Mesenchymal stem cell (in vitro differentiated cells and primary cell): ENCODE results near the gene TMEM59L.

Source experiments
- DNase-seq: peaks from one replicate; pipeline ENCODE4 v3.0.0-alpha.2; 2013
- H2AFZ ChIP-seq: one replicate; pipeline ENCODE4 v1.6.1; 2013; ENCODE audit warnings: low read depth, mild to moderate bottlenecking, control low read depth, inconsistent platforms, low read length, moderate library complexity
- H2AK5ac ChIP-seq: 2 replicates; pipeline ENCODE4 v1.6.1; 2013; ENCODE audit warnings: low read length, moderate library complexity, mild to moderate bottlenecking, inconsistent platforms; ENCODE audit not compliant: severe bottlenecking
- H2BK120ac ChIP-seq: one replicate; pipeline ENCODE4 v1.6.1; 2013; ENCODE audit warnings: low read depth, mild to moderate bottlenecking, inconsistent platforms, low read length, moderate library complexity
- H2BK12ac ChIP-seq, 2 experiments: one replicate each; pipeline ENCODE4 v1.6.1; 2013; ENCODE audit warnings: inconsistent platforms in 2 of 2, low read length in 2 of 2, mild to moderate bottlenecking in 2 of 2, moderate library complexity in 2 of 2, control low read depth in 1 of 2
- H2BK15ac ChIP-seq: one replicate; pipeline ENCODE4 v1.6.1; 2013; ENCODE audit warnings: mild to moderate bottlenecking, low read depth, inconsistent platforms; ENCODE audit not compliant: poor library complexity, severe bottlenecking
- H2BK5ac ChIP-seq: 2 replicates; pipeline ENCODE4 v1.6.1; 2013; ENCODE audit warnings: low read depth, mild to moderate bottlenecking, low read length, control low read depth, inconsistent platforms; ENCODE audit not compliant: poor library complexity, severe bottlenecking
- H3K14ac ChIP-seq, 2 experiments: one replicate each; pipeline ENCODE4 v1.6.1; 2013; ENCODE audit warnings: inconsistent platforms in 2 of 2, low read length in 2 of 2, control low read depth in 1 of 2, mild to moderate bottlenecking in 1 of 2, moderate library complexity in 1 of 2
- H3K18ac ChIP-seq, 2 experiments: one replicate each; pipeline ENCODE4 v1.6.1; 2013; ENCODE audit warnings: inconsistent platforms in 2 of 2, low read length in 2 of 2, control low read depth in 1 of 2, low read depth in 1 of 2, mild to moderate bottlenecking in 1 of 2
- H3K23ac ChIP-seq, 2 experiments: one replicate each; pipeline ENCODE4 v1.6.1; 2013; ENCODE audit warnings: inconsistent platforms in 2 of 2, low read length in 2 of 2, mild to moderate bottlenecking in 2 of 2, moderate library complexity in 2 of 2, control low read depth in 1 of 2
- H3K27ac ChIP-seq: 2 replicates; pipeline ENCODE4 v1.5.1; 2013; ENCODE audit warnings: mild to moderate bottlenecking, moderate library complexity, low read length, control low read depth, inconsistent platforms; ENCODE audit not compliant: poor library complexity, severe bottlenecking
- H3K27me3 ChIP-seq, 2 experiments: 2 replicates each; pipeline versions ENCODE4 v1.6.1 to v1.7.0; 2013; ENCODE audit warnings: low read length in 2 of 2, mild to moderate bottlenecking in 2 of 2, moderate library complexity in 2 of 2, control low read depth in 1 of 2, inconsistent platforms in 1 of 2; ENCODE audit not compliant: control insufficient read depth in 1 of 2, insufficient read depth in 1 of 2
- H3K36me3 ChIP-seq, 2 experiments: 2 replicates each; pipeline versions ENCODE4 v1.6.1 to v1.7.0; 2013; ENCODE audit warnings: low read length in 2 of 2, control low read depth in 1 of 2, inconsistent platforms in 1 of 2, low read depth in 1 of 2, mild to moderate bottlenecking in 1 of 2; ENCODE audit not compliant: insufficient read depth in 2 of 2, control insufficient read depth in 1 of 2
- H3K4ac ChIP-seq, 2 experiments: one replicate each; pipeline ENCODE4 v1.6.1; 2013; ENCODE audit warnings: inconsistent platforms in 2 of 2, low read length in 2 of 2, mild to moderate bottlenecking in 2 of 2, moderate library complexity in 2 of 2, control low read depth in 1 of 2, low read depth in 1 of 2
- H3K4me1 ChIP-seq: 2 replicates; pipeline ENCODE4 v1.6.1; 2013; ENCODE audit warnings: low read depth, low read length, control low read depth; ENCODE audit not compliant: control insufficient read depth, insufficient read depth
- H3K4me2 ChIP-seq: 2 replicates; pipeline ENCODE4 v1.6.1; 2013; ENCODE audit warnings: low read length, mild to moderate bottlenecking, inconsistent platforms; ENCODE audit not compliant: poor library complexity, severe bottlenecking
- H3K4me3 ChIP-seq, 2 experiments: 2 replicates each; pipeline versions ENCODE4 v1.5.1 to v1.7.0; 2013; ENCODE audit warnings: low read length in 2 of 2, mild to moderate bottlenecking in 2 of 2, control low read depth in 1 of 2, low read depth in 1 of 2; ENCODE audit not compliant: insufficient read depth in 1 of 2
- H3K79me1 ChIP-seq: replicated peaks from 2 replicates; pipeline ENCODE4 v1.6.1; 2013; ENCODE audit warnings: mild to moderate bottlenecking, control low read depth, low read length, inconsistent platforms; ENCODE audit not compliant: poor library complexity, severe bottlenecking
- H3K9ac ChIP-seq: 2 replicates; pipeline ENCODE4 v1.7.0; 2013; ENCODE audit warnings: mild to moderate bottlenecking, low read length, moderate library complexity
- H3K9me3 ChIP-seq: 2 replicates; pipeline ENCODE4 v1.7.0; 2013; ENCODE audit warnings: mild to moderate bottlenecking, low read length; ENCODE audit not compliant: control insufficient read depth
- H4K8ac ChIP-seq: one replicate; pipeline ENCODE4 v1.6.1; 2013; ENCODE audit warnings: inconsistent platforms, mild to moderate bottlenecking, low read length, moderate library complexity
- H4K91ac ChIP-seq: one replicate; pipeline ENCODE4 v1.6.1; 2013; ENCODE audit warnings: mild to moderate bottlenecking, low read length, inconsistent platforms
- WGBS: methylation state at CpG from one replicate; pipeline ENCODE4 v1.1.7; 2013; ENCODE audit warnings: mixed read lengths; 5-methylcytosine and 5-hydroxymethylcytosine counted together

TMEM59L gene

GRCh38 chr19:18665771-18666202 lies 53.1 kb downstream of the TMEM59L start:
- Histone ChIP-seq H3K4me2 (no peak overlapping the region), H3K9ac (no peak overlapping the region), H3K27ac (no peak overlapping the region), H4K91ac (no peak overlapping the region), H4K8ac (no peak overlapping the region), H3K23ac (no peak overlapping the region), H3K18ac (no peak overlapping the region), H3K36me3 (peaks cover 13 to 42% of the 10 kb centered on the region in 2 experiments), H3K9me3 (no peaks in the 10 kb centered on the region), H2BK5ac (no peak overlapping the region), H3K4me1 (peaks cover 32% of the 10 kb centered on the region), H2BK120ac (no peak overlapping the region), H3K4ac (no peak overlapping the region), H3K79me1 (peaks cover 10% of the 10 kb centered on the region), H2AK5ac (no peak overlapping the region), H3K4me3 (no peak overlapping the region), H3K14ac (no peak overlapping the region), H3K27me3 (no peaks in the 10 kb centered on the region), H2BK15ac (peak overlapping the region; percentile 37), H2AFZ (no peak overlapping the region), H2BK12ac (no peak overlapping the region)
- 93% methylated on average over 22 of the region's 22 CpGs for WGBS
- DNase-seq = no peak

GRCh38 chr19:18666317-18666716 lies 53.6 kb downstream of the TMEM59L start:
- H3K18ac ChIP-seq = no peak overlapping the region
- H3K36me3 ChIP-seq = peaks cover 13 to 48% of the 10 kb centered on the region in 2 experiments
- H2AFZ ChIP-seq = no peak overlapping the region
- H3K23ac ChIP-seq = no peak overlapping the region
- peak overlapping the region in 1 of 2 experiments; percentile 6 for H2BK12ac ChIP-seq
- no peak overlapping the region for H2AK5ac ChIP-seq
- H3K14ac ChIP-seq = no peak overlapping the region
- no peak for DNase-seq
- H3K27ac ChIP-seq = no peak overlapping the region
- H3K27me3 ChIP-seq = no peaks in the 10 kb centered on the region
- H4K91ac ChIP-seq = no peak overlapping the region
- no peak overlapping the region for H3K4me2 ChIP-seq
- no peak overlapping the region for H2BK15ac ChIP-seq
- no peak overlapping the region for H3K9ac ChIP-seq
- H3K4ac ChIP-seq = no peak overlapping the region
- peaks cover 9% of the 10 kb centered on the region for H3K79me1 ChIP-seq
- H2BK120ac ChIP-seq = no peak overlapping the region
- H4K8ac ChIP-seq = no peak overlapping the region
- no peaks in the 10 kb centered on the region for H3K9me3 ChIP-seq
- H2BK5ac ChIP-seq = no peak overlapping the region
- WGBS = 87% methylated on average over 12 of the region's 12 CpGs
- H3K4me3 ChIP-seq = no peak overlapping the region
- peaks cover 28% of the 10 kb centered on the region for H3K4me1 ChIP-seq

GRCh38 chr19:18666784-18667183 lies 54.1 kb downstream of the TMEM59L start:
- no peaks in the 10 kb centered on the region for H3K27me3 ChIP-seq
- H3K18ac ChIP-seq = no peak overlapping the region
- no peak overlapping the region for H3K4ac ChIP-seq
- no peak overlapping the region for H3K4me3 ChIP-seq
- peaks cover 28% of the 10 kb centered on the region for H3K4me1 ChIP-seq
- no peak overlapping the region for H3K14ac ChIP-seq
- WGBS = 88% methylated on average over 5 of the region's 5 CpGs
- peaks cover 13 to 48% of the 10 kb centered on the region in 2 experiments for H3K36me3 ChIP-seq
- no peak overlapping the region for H4K91ac ChIP-seq
- peaks cover 7% of the 10 kb centered on the region for H3K79me1 ChIP-seq
- no peak overlapping the region for H4K8ac ChIP-seq
- no peaks in the 10 kb centered on the region for H3K9me3 ChIP-seq
- no peak overlapping the region for H3K23ac ChIP-seq
- no peak overlapping the region for H3K27ac ChIP-seq
- no peak for DNase-seq
- no peak overlapping the region for H2AK5ac ChIP-seq
- H2BK12ac ChIP-seq = no peak overlapping the region
- H2BK15ac ChIP-seq = no peak overlapping the region
- no peak overlapping the region for H2BK5ac ChIP-seq
- no peak overlapping the region for H2BK120ac ChIP-seq
- H3K9ac ChIP-seq = no peak overlapping the region
- no peak overlapping the region for H2AFZ ChIP-seq
- H3K4me2 ChIP-seq = no peak overlapping the region

- Histone ChIP-seq H2BK15ac (no peak overlapping the region), H3K4me2 (no peak overlapping the region), H2AFZ (no peak overlapping the region), H4K91ac (peak overlapping the region; percentile 55), H2AK5ac (no peak overlapping the region), H3K4me1 (peaks cover 24% of the 10 kb centered on the region), H3K9ac (no peak overlapping the region), H2BK120ac (no peak overlapping the region), H3K79me1 (peaks cover 3% of the 10 kb centered on the region), H3K14ac (peak overlapping the region in 1 of 2 experiments; percentile 23), H3K18ac (no peak overlapping the region), H2BK5ac (no peak overlapping the region), H3K4ac (no peak overlapping the region), H3K27ac (no peak overlapping the region), H3K4me3 (no peak overlapping the region), H3K27me3 (no peaks in the 10 kb centered on the region), H2BK12ac (no peak overlapping the region), H4K8ac (no peak overlapping the region), H3K9me3 (no peaks in the 10 kb centered on the region), H3K36me3 (peaks cover 13 to 50% of the 10 kb centered on the region in 2 experiments), H3K23ac (no peak overlapping the region)
- 98% methylated on average over 55 of the region's 55 CpGs for WGBS
- DNase-seq = no peak
Observed at GRCh38 chr19:18667531-18668251, 55.0 kb downstream of the TMEM59L start.
